ENCODE measurements around the gene RBKS.
"Not testable (repeated sequence)": the region's sequence is repeated elsewhere in the genome, so short reads cannot be mapped to it uniquely, and the experiment has no call there.

The RBKS gene

DNA sequence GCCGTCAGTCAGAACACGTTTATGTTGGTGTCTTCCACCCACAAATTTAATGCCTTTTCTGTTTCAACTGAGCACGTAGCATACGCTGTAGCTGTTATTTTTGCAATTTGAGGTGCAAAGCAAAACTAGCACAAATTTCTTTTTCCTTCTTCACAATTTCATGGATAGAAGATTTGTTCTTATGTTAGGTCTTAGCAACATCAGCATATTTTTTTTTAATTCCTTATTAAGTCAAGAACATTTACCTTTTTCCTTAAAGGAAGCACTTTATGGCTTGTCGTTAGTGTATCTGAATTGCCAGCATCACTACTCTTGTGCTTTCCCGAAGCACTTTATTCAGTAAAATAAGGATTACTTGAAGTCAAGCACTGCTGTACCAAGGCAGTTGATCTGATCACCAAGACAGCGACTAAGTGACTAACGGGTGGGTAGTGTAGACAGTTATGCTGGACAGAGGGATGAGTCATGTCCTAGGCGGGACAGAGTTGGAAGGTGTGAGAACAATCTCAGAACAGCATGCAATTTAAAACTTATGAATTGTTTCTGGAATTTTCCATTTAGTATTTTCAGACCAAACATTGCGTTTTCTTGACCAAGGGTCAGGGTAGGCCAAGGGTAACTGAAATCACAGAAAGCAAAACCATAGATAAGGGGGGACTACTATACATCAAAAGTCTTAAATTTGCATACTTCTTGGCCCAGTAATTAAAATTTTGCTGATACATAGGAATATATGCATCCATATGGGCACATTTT lies 13.6 kb upstream of the RBKS start:
- DNase-seq = no peak

DNA sequence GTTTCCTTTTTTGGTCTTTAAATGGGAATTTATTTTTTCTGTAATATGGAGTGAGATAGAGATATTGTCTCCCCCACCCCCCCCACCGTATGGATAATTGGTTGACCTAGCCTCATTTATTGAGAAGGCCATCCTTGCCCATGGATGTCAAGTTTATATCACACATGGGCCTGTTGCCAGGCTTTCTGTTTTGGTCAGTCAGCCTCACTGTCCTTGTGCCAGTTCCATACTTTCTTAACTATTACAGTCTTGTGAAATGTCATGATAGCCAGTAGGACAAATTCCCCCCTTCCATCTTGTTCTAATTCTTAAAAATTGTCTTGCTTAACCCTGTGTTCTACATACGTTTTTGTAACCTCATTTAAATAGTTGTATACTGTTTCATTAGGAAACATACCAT lies 12.8 kb upstream of the RBKS start:
- DNase-seq = no peak

DNA sequence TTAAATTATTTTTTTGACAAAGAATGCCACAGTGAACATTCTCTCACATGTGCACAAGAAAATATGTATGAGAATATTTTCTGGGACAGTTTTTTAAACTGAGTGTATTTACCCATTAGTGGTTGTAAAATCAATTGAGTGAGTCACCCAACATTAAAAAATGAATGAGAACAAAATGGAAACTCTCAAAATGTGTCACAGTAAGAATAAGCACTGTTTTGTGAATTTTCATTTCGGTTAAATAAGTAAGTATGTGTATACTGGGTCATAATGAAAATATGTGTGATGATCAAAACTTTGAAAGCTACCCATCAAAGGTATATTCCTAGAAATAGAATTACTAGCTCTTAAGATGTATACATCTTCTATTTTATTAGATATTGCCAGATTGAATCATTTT lies 11.9 kb upstream of the RBKS start:
- DNase-seq = no peak

DNA sequence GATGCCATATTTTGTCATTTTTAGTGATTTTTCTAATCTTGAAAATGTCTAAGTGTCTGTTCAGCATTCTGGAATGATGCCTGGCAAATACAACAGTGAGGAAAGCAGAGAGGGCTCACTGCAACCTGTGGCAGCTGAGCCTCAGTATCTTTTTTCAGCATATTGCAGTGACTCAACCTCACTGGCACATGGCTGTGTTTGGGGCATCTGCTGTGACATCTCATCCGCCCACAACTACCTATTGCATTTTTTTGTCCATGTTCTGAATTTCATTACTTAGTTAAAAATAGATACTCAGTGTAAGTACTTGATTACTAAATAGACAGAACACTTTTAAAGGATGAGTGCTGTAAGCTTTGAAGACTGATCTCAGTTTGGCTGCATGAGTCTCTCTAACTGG lies 11.0 kb upstream of the RBKS start:
- DNase-seq = no peak

DNA sequence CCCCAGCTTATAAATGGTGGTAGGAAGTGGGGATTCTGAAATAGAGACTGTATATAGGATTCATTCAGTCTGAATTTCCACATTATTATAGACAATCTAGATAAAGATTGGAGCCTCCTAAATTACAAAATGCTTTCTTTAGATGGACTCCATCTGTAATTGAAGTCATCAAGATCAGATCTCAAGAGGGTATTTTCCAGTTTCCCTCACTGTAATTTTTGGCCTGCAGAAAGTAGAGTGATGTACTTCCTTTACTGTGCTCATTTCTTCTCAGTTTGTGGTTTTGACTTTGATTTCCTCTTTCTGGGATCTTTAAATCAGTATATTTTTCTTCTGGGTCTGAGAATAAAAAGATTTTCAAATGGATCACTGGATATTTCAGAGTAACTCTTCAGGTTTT lies 7.5 kb upstream of the RBKS start:
- DNase-seq = no peak

DNA sequence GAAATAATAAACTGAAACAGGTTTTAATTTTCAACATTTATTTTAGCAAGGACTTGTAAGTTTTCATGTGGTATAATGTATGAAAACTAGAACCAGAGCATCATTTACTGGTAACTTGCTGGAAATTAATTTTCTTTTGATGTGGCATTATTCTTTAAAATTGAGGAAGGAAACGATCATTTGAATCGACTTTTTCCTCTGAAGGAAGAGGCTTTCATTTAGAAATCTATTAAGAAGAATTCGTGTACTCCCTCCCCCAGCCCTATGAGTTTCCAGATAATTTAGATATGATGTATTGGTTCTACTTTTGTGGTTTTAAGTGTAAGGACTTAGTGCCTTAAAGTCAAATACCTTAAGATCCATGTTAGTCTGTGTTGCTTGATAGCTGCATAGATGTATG lies 2.8 kb upstream of the RBKS start:
- no peak for DNase-seq

DNA sequence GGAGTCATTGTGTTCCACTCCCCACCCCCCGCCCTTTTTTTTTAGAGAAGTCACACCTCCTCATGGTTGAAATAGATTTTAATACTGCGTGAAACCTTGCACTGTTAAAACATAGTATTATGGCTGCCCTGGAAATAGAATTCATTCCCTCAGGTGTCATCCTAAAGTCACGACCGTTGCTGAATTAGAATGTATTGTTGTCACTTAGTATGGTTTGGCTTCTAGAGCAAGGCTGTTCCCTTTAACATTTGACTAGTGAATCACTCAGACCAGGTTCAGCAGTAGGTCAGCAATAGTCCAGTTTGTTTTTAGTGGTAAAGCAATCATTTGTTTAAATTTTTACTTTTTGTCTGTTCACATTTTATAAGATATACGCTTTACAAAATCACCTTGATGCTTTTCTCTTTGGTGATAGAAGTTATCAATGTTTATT lies 1.5 kb upstream of the RBKS start:
- DNase-seq = no peak

DNA sequence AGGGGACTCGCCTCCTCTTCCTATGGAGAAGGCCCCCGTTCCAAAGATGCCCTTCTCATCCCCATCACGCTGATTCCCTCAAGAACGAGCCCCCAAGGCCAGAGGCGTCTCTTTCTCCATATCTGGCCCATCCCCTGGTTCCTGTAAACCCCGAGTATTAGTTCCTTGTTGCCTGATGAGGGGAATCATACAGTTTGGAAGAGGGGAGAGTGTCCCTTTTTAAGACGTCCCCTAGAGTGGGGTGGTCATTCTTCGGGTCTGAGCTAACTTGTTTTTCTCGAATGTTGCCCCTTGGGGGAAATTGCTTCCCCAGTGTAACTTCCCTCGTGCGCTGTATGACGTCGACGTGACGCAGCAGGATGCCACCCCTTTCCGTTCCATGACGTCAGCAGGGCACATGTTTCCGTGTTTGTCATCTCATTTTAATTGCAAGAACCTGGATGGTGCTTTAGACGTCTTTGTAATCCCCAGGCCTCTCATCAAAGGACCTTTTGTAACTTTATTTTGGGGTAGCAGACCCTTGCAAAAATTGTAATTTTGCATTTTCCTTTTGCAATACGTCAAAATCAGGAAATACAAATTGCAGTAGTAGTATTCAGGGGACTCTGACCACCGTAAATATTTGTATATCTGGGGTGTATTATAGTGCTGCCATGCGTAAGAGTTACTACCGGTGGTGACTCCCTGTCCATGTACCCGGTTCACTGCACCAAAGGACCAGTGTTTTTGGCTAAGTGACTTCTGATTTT lies 911 bp upstream of the RBKS start:
- DNase-seq = peak; percentile 79

DNA sequence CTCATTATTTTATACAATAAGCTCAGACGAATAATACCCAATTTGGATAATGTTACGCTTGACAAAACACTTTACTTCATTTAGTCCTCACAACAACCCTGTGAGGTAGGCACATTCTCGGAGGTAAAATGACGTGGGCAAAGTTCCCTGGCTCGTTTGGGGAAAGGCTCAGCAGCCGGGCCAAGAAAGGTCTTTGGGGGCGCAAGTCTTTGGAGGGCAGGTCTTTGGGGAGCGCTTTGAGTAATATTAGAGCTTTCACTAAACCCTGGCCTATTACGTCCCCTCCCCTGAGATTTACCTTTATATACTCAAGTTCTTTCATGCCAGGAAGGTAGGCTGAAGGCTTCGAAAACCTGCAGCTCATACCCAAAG lies 427 bp downstream of the RBKS start:
- no peak for DNase-seq

DNA sequence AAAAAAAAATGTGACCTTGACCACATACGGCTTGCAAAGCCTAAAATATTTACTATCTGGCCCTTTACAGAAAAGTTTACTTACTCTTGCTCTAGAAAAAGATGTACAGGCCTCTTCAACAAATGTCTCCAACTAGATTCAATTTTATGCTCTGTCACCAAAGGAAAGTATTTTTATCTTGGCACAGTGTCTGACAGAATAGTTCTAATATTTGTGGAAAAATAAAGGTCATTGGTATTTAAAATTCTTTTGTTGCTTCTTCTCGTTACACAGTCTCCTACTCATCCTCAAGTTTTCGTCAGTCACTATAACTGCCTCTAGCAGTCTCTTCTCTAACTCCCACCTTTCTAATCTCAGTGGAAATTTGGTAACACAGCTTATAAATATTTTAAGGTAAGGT lies 1.4 kb downstream of the RBKS start:
- no peak for DNase-seq

DNA sequence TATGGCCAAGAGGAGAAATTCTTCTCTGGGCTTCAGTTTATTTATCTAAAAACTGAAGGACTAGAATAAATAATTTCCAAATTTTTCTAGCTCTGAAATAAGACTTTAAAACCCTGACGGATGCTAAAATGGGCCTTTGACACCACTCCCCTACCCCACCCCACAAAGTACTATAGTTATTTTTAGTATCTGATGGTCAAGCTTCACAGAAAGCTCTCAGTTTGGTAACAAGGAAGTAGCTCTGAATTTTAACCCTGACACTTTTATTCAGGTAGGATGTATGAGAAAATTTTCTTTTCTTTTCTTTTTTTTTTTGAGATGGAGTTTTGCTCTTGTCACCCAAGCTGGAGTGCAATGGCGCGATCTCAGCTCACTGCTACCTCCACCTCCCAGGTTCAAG lies 2.4 kb downstream of the RBKS start:
- no peak for DNase-seq

DNA sequence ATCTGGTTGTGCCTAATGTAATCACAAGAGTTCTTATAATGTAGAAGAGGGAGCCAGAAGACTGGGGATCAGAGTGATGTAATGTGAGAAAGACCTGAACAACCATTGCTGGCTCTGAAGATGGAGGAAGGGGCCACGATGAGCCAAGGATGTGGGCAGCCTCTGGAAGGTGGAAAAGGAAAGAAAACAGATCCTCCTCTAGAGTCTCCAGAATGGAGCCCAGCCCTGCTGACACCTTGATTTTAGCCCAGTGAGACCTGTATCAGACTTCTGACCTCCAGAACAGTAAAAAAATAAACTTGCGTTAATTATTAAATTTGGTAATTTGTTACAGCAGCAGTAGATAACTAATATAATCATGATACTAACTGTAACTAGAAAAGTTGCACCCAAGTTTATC lies 3.1 kb downstream of the RBKS start:
- no peak for DNase-seq

DNA sequence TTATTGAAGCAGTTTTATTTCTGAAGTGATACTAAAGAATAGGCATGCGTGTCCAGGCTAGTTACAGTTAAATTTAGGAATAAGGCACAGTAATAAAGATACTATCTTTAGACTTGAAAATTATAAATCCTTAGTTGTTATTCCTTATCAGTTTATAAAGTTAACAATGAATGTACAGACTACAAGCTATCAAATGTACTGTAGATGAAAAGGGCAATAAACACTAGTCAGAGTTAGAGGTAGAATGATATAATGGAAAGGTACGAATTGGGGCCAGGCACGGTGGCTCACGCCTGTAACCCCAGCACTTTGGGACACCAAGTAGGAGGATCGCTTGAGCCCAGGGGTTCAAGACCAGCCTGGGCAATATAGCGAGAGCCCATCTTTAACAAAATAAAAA lies 3.9 kb downstream of the RBKS start:
- DNase-seq = no peak

DNA sequence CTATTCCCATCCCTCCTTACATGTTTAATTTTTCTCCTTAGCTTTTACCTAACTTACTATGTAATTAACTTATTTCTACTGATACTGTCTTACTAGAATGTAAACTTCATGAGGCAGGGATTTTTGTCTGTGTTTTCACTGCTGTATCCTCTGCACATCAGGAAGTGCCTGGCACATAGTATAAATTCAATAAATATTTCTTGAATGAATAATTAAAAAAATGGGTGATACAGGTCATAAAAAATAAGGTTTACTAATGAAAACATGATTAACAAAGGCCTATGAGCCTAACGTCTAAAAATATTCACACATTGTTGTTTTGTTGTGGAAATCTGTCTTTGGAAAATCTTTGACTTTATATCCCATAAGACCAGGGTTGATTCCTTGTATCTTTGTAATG lies 4.5 kb downstream of the RBKS start:
- no peak for DNase-seq

DNA sequence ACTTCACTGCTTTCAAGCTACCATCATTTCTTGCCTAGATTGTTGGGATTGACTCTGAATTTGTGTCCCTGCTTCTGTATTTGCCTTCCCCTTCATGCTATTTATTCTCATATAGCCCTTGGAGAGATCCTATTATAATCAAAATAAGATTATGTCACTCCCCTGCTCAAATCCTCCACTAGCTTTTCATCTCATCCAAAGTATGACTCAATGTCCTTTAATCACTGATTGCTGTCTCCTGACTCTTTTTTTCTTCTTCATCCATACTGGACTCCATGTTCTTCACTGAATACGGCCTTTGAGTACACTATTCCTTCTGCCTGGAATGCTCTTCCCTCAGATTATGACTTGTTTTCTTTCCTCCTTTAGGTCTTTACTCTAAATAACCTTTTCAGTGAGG lies 5.0 kb downstream of the RBKS start:
- DNase-seq = no peak

DNA sequence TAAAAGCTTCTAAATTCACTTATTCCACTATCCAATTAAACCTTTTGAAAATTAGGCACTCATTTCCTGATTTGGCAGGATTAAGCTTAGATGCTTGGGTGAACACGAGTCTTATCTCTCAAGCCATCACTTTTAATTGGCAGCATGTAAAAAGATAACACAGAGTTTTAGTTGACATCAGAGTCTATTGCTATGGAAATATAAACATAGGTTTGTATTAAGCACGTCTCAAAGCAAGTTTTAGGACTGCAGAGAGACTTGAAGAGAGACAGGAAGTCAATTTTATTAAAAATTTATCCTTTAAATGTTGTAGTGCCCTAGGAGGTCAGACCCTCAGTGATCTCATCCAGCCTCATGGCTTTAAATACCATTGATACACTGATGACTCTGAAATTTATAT lies 5.6 kb downstream of the RBKS start:
- DNase-seq = no peak

DNA sequence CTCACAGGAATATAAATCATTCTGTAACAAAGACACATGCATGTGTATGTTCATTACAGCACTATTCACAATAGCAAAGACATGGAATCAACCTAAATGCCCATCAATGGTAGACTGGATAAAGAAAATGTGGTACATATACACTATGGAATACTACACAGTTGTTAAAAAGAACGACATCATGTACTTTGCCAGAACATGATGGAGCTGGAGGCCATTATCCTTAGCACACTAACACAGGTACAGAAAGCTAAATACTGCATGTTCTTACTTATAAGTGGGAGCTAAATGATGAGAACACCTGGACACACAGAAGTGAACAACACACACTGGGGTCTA lies 7.6 kb downstream of the RBKS start:
- DNase-seq = not testable (repeated sequence)

DNA sequence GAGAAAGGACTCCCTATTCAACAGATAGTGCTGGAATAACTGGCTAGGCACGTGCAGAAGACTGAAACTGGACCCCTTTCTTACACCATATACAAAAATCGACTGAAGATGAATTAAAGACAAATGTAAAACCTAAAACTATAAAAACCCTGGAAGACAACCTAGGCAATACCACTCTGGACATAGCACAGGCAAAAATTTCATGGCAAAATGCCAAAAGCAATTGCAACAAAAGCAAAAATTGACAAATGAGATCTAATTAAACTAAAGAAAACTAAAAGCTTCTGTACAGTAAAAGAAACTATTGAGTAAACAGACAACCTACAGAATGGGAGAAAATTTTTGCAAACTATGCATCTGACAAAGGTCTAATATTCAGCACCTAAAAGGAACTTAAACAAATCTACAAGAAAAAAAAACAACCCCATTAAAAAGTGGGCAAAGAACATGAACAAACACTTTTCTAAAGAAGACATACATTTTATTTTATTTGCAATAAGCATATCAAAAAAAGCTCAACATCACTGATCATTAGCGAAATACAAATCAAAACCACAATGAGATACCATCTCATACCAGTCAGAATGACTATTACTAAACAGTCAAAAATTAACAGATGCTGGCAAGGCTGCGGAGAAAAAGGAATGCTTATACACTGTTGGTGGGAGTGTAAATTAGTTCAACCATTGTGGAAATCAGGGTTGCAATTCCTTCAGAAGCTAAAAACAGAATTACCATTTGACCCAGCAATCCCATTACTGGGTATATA lies 8.2 kb downstream of the RBKS start:
- not testable (repeated sequence) for DNase-seq

DNA sequence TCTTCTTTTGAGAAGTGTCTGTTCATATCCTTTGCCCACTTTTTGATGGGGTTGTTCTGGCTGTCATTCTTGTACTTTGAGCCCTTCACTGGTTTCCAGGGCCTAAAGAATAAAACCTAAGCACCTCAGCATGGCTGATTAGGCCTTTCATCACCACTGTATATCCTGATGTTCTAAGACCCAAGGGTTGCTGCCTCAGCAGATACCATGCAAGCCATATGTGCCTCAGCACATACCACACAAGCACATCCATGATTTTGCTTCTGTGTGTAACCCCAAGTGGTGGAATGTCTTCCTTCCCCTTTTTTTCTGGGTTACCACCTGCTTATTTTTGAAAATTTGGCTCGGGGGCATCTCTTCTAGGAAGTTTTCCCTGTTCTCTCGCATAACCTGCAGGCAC lies 11.4 kb downstream of the RBKS start:
- DNase-seq = no peak

DNA sequence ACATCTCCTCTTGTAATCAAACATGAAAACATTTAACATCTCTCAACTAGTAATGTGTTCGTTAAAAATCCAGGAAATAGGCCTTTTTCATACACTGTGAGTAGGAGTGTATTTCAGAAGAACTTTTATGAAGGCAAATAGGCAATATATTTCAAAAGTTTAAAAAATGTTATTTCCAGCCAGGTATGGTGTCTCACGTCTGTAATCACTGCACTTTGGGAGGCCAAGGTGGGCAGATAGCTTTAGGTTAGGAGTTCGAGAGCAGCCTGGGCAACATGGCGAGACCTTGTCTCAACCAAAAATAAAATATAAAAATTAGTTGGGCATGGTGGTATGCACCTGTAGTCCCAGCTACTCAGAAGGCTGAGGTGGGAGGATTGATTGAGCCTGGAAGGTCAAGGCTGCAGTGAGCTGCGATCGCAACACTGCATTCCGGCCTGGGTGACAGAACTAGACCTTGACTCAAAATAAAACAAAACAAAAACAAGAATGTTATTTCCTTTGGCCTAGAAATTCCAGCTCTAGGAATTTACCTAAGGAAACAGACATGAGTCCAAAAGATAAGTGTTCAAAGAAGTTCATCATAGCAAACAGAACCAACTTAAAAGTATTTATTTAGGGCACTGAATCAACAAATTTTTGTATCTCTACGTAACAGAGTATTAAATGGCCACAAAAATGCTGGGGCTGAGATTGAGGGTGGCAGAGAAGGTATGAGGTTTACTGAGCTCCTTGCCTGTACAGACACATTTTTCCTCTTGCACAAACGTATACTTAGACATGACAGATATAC lies 14.9 kb downstream of the RBKS start:
- DNase-seq = no peak

DNA sequence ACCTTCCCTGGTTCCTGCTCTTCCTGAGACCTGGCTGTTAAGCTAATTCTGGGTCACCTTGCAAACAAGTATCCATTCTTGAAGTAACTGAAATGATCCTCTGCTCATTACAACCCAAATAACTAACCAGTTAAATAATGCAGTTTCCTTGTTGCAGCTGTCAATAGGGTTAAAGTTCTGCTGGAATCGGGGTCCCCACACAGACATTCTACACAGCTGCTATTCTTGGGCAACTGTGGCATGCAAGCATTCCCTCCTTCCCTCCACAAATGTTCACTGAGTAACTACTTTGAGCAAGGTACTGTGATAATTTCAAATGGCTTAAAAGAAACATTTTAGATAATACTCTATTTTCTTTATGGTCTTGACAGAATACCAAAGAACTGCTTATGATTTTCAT lies 17.1 kb downstream of the RBKS start:
- no peak for DNase-seq

DNA sequence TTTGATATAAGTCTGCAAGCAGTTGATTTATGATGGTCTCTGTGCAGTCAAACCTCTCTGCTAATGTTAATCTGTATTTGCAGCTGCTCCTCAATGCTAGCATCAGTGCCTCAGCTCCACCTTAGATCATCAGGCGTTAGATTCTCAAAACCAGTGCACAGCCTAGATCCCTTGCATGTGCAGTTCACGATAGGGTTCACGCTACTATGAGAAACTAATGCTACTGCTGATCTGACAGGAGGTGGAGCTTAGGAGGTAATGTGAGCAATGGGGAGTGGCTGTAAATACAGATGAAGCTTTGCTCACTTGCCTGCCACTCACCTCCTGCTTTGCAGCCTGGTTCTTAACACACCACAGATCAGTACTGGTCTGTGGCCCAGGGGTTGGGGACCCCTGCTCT lies 18.4 kb downstream of the RBKS start:
- no peak for DNase-seq

DNA sequence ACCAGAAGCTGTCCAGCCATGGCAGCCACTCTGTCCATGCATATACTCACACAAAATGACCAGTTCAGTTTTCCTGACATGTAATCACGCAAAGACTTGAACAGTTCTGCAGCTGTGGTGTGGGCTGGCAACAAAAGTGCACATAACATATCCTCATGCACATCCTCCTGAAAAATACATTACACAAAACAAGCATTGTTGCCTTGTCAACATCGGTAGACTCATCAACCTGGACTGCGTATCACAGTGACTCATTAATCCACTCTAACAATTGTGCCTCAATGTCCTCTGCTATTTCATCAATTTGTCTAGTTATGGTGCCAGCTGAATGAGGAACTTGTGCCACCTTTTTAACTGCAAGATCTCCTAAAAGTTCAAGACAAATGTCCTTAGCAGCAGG lies 19.5 kb downstream of the RBKS start:
- no peak for DNase-seq

Data from activated CD4-positive, CD25-positive, alpha-beta regulatory T cell treated with anti-CD3 and anti-CD28 coated beads, Interleukin-2, amount 50 U/mL, for 72 hours (primary cell).